GM23248 (cell line): ENCODE data around the gene LYRM4. TPM values are rescaled to one million over a fixed set of nuclear protein-coding genes. Genes with fewer than 3 reads are reported as not detected.

ENCODE experiments used
- DNase-seq: peaks from one replicate; pipeline ENCODE4 v3.0.0-alpha.2; 2015
- H2AFZ ChIP-seq: fragments of 200-600 bp; sonication (generic); 2 replicates; pipeline ENCODE4 v1.6.1; 2016; ENCODE audit warnings: antibody characterized with exemption
- H3F3A ChIP-seq: fragments of 200-600 bp; sonication (generic); 2 replicates; pipeline ENCODE4 v1.6.1; 2016; ENCODE audit warnings: mild to moderate bottlenecking, antibody characterized with exemption, mixed run types; ENCODE audit not compliant: insufficient read depth
- H3K27ac ChIP-seq: fragments of 200-600 bp; sonication (generic); 2 replicates; pipeline ENCODE4 v1.5.1; 2016; ENCODE audit warnings: mild to moderate bottlenecking
- H3K27me3 ChIP-seq: fragments of 200-600 bp; sonication (generic); replicated peaks from 2 replicates; pipeline ENCODE4 v1.6.1; 2016; ENCODE audit warnings: mild to moderate bottlenecking; ENCODE audit not compliant: insufficient read depth
- H3K36me3 ChIP-seq: fragments of 200-600 bp; sonication (generic); 2 replicates; pipeline ENCODE4 v1.6.1; 2016; ENCODE audit warnings: low read depth, mild to moderate bottlenecking
- H3K4me1 ChIP-seq: fragments of 200-600 bp; sonication (generic); 2 replicates; pipeline ENCODE4 v1.6.1; 2016; ENCODE audit warnings: mild to moderate bottlenecking; ENCODE audit not compliant: insufficient read depth
- H3K4me2 ChIP-seq: fragments of 200-600 bp; sonication (generic); one replicate; pipeline ENCODE4 v1.6.1; 2016; ENCODE audit warnings: mild to moderate bottlenecking; ENCODE audit not compliant: unreplicated experiment
- H3K4me3 ChIP-seq: fragments of 200-600 bp; sonication (generic); 2 replicates; pipeline ENCODE4 v1.5.1; 2016; ENCODE audit warnings: mild to moderate bottlenecking
- H3K79me2 ChIP-seq: fragments of 200-600 bp; sonication (generic); 2 replicates; pipeline ENCODE4 v1.6.1; 2016; ENCODE audit warnings: mild to moderate bottlenecking; ENCODE audit not compliant: insufficient read depth
- H3K9ac ChIP-seq: fragments of 200-600 bp; sonication (generic); 2 replicates; pipeline ENCODE4 v1.6.1; 2016; ENCODE audit warnings: mild to moderate bottlenecking
- H3K9me2 ChIP-seq: fragments of 200-600 bp; sonication (generic); 2 replicates; pipeline ENCODE4 v1.6.1; 2016; ENCODE audit warnings: mixed run types, mild to moderate bottlenecking, moderate library complexity; ENCODE audit not compliant: insufficient read depth
- H3K9me3 ChIP-seq: fragments of 200-600 bp; sonication (generic); one replicate; pipeline ENCODE4 v1.6.1; 2017; ENCODE audit warnings: low read depth
- H4K20me1 ChIP-seq: fragments of 200-600 bp; sonication (generic); 2 replicates; pipeline ENCODE4 v1.6.0; 2016; ENCODE audit not compliant: insufficient read depth
- EZH2 ChIP-seq: fragments of 200-600 bp; sonication (generic); IDR thresholded peaks from 2 replicates; pipeline ENCODE4 v1.6.1; 2018; ENCODE audit warnings: antibody characterized with exemption, mild to moderate bottlenecking; ENCODE audit not compliant: insufficient read depth, poor library complexity, severe bottlenecking
- EZH2phosphoT487 ChIP-seq: fragments of 200-600 bp; sonication (generic); IDR thresholded peaks from 2 replicates; pipeline ENCODE4 v1.6.1; 2018; ENCODE audit warnings: antibody characterized with exemption, moderate library complexity, mild to moderate bottlenecking, low read depth; ENCODE audit not compliant: insufficient read depth
- WGBS, 2 experiments: methylation state at CpG; one replicate each; pipeline ENCODE4 v1.1.6; 2015 to 2017; ENCODE audit warnings: low lambda C conversion rate in 2 of 2, low coverage in 1 of 2; ENCODE audit errors: missing lambda C conversion rate in 2 of 2; 5-methylcytosine and 5-hydroxymethylcytosine counted together
- in situ Hi-C: fragments of 300-500 bp; cut with MboI; formaldehyde crosslinking; loops from 2 replicates; pipeline ENCODE4 v1.15.0; 2020
- polyA plus RNA-seq: library from polyadenylated mRNA; unstranded; fragments of >200 nt; fragmentation: Nextera tagmentation; extraction: Ambion mirVana; gene quantifications from 2 replicates; pipeline ENCODE4 v1.2.1, GENCODE V29; 2016
- total RNA-seq: library from RNA; depleted of rRNA; stranded (reverse); fragments of >200 nt; shearing (Covaris generic); gene quantifications from 2 replicates; pipeline ENCODE4 v1.2.3, GENCODE V29; 2014

LYRM4 gene
- total and polyA plus RNA-seq, 2 experiments from 2014 or later = 27.1 to 28.0 TPM

- H3F3A ChIP-seq = no peaks in the 10 kb centered on the region
- no peak overlapping the region for H3K27ac ChIP-seq
- no peaks in the 10 kb centered on the region for H3K79me2 ChIP-seq
- no peaks in the 10 kb centered on the region for H4K20me1 ChIP-seq
- H3K4me3 ChIP-seq = no peak overlapping the region
- H3K4me1 ChIP-seq = peaks cover 2% of the 10 kb centered on the region; the same call in 1 of the 2 replicates
- no peaks in the 10 kb centered on the region for H3K9me2 ChIP-seq
- no peaks in the 10 kb centered on the region for H3K27me3 ChIP-seq
- H3K4me2 ChIP-seq = no peak overlapping the region
- no peaks in the 10 kb centered on the region for H3K9me3 ChIP-seq
- no peak overlapping the region for H3K9ac ChIP-seq
- H3K36me3 ChIP-seq = no peaks in the 10 kb centered on the region
- TF ChIP-seq EZH2phosphoT487 (no peak), EZH2 (no peak)
- no peak overlapping the region for H2AFZ ChIP-seq
- in situ Hi-C loops = no loop called here
- DNase-seq = no peak
Observed at GRCh38 chr6:5199702-5200101, 61.0 kb downstream of the LYRM4 start.

GRCh38 chr6:5199283-5199682 is 61.5 kb downstream of the LYRM4 start:
- 97 to 100% methylated on average over 2 of the region's 2 CpGs for WGBS, 2 experiments
- in situ Hi-C loops = no loop called here
- H3K4me3 ChIP-seq = no peak overlapping the region

DNA sequence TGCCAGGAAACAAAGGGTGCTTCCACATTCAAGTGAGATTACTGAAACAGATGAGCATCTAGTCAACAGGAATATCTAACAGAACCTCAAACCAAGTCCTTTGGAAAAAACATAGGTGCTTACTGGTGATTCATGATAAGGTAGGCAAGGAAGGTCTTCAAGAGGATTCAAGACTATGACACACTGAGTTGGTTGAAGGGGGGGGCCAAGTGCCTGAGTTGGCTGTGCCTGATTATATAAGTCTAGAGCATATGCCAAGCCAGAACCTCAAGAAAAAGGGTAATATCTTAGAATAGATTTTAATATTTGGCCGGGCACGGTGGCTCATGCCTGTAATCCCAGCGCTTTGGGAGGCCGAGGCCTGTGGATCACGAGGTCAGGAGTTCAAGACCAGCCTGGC is 63.7 kb downstream of the LYRM4 start:
- Histone ChIP-seq H3K27ac (no peak overlapping the region), H3K36me3 (no peaks in the 10 kb centered on the region), H3K27me3 (no peaks in the 10 kb centered on the region), H3F3A (no peaks in the 10 kb centered on the region), H3K9me2 (no peaks in the 10 kb centered on the region), H2AFZ (no peak overlapping the region), H3K79me2 (no peaks in the 10 kb centered on the region), H3K9ac (no peak overlapping the region), H3K4me2 (no peak overlapping the region), H3K9me3 (no peaks in the 10 kb centered on the region), H3K4me1 (no peaks in the 10 kb centered on the region), H4K20me1 (no peaks in the 10 kb centered on the region), H3K4me3 (no peak overlapping the region)
- in situ Hi-C loops = no loop called here
- TF ChIP-seq EZH2 = no peak
- no peak for TF ChIP-seq EZH2phosphoT487
- 95 to 96% methylated on average over 5 of the region's 5 CpGs for WGBS, 2 experiments
- no peak for DNase-seq

More at GRCh38 chr6:5199283-5199682, 61.5 kb downstream of the LYRM4 start:
- no peak overlapping the region for H3K9ac ChIP-seq
- no peaks in the 10 kb centered on the region for H3K27me3 ChIP-seq
- H4K20me1 ChIP-seq = no peaks in the 10 kb centered on the region
- no peaks in the 10 kb centered on the region for H3K4me1 ChIP-seq
- no peak overlapping the region for H3K27ac ChIP-seq
- H3K9me3 ChIP-seq = no peaks in the 10 kb centered on the region
- no peaks in the 10 kb centered on the region for H3K36me3 ChIP-seq
- H3F3A ChIP-seq = no peaks in the 10 kb centered on the region
- H3K9me2 ChIP-seq = no peaks in the 10 kb centered on the region
- H3K79me2 ChIP-seq = no peaks in the 10 kb centered on the region
- no peak overlapping the region for H3K4me2 ChIP-seq
- H2AFZ ChIP-seq = no peak overlapping the region
- TF ChIP-seq EZH2phosphoT487 (no peak), EZH2 (no peak)
- DNase-seq = no peak

GRCh38 chr6:5192135-5192794 is 68.5 kb downstream of the LYRM4 start:
- DNase-seq = no peak
- Histone ChIP-seq H3K36me3 (no peaks in the 10 kb centered on the region), H3F3A (peaks cover 17% of the 10 kb centered on the region), H2AFZ (no peak overlapping the region), H3K27ac (no peak overlapping the region), H4K20me1 (no peaks in the 10 kb centered on the region), H3K9me3 (no peaks in the 10 kb centered on the region), H3K9ac (no peak overlapping the region), H3K9me2 (no peaks in the 10 kb centered on the region), H3K4me1 (peaks cover 15% of the 10 kb centered on the region), H3K79me2 (no peaks in the 10 kb centered on the region), H3K4me2 (no peak overlapping the region), H3K4me3 (no peak overlapping the region), H3K27me3 (no peaks in the 10 kb centered on the region)
- whole genome bisulfite sequencing, 2 experiments = 95 to 96% methylated on average over 11 of the region's 11 CpGs
- in situ Hi-C loops = no loop called here
- TF ChIP-seq EZH2 (no peak), EZH2phosphoT487 (no peak)

GRCh38 chr6:5191722-5192121 is 69.0 kb downstream of the LYRM4 start:
- H3K9me3 ChIP-seq = no peaks in the 10 kb centered on the region
- WGBS, 2 experiments = 98 to 99% methylated on average over 3 of the region's 3 CpGs
- H3K27ac ChIP-seq = no peak overlapping the region
- peaks cover 15% of the 10 kb centered on the region for H3K4me1 ChIP-seq
- no peak for DNase-seq
- no peaks in the 10 kb centered on the region for H3K27me3 ChIP-seq
- peaks cover 17% of the 10 kb centered on the region for H3F3A ChIP-seq
- in situ Hi-C loops = no loop called here
- no peak overlapping the region for H2AFZ ChIP-seq
- no peaks in the 10 kb centered on the region for H3K79me2 ChIP-seq
- no peaks in the 10 kb centered on the region for H3K9me2 ChIP-seq
- H3K36me3 ChIP-seq = no peaks in the 10 kb centered on the region
- TF ChIP-seq EZH2phosphoT487 (no peak), EZH2 (no peak)
- no peak overlapping the region for H3K9ac ChIP-seq
- H3K4me2 ChIP-seq = no peak overlapping the region
- no peak overlapping the region for H3K4me3 ChIP-seq
- no peaks in the 10 kb centered on the region for H4K20me1 ChIP-seq
